ENCODE data around the gene C1orf50.

The C1orf50 gene

DNA sequence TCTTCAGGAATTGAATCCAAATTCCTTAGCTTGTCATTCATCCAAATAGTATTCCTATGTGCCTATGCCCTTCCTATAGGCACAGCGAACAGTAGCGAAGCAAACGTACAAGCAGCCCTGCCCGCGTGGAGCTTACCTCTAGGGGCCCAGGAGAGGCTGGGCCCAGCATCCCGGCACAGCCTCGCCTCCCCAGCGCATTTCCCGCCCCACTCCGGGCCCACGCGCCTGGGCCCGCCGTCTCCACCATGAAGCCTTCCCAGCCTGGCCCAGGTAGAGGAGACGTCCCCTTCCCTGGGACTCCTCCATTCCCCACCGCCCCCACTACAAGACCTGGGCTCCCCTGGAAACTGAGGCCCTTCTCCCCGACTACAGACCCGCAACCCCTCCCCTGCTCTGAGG lies 17.5 kb downstream of the C1orf50 start:
- H2AFZ ChIP-seq (ENCODE audit: low read depth, low read length): no peak overlapping the region
- H3K9me3 ChIP-seq (ENCODE audit: insufficient read depth, low read length): no peaks in the 10 kb centered on the region
- H3K4me2 ChIP-seq (ENCODE audit: low read length): no peak overlapping the region
- no peaks in the 10 kb centered on the region for H4K20me1 ChIP-seq (ENCODE audit: insufficient read depth, low read length)
- H3K36me3 ChIP-seq (replicated peaks; ENCODE audit: low read depth, low read length): peaks cover 3% of the 10 kb centered on the region
- no peak overlapping the region for H3K4me3 ChIP-seq (ENCODE audit: low read length)
- TF ChIP-seq CTCF (IDR thresholded peaks at IDR 0.05; ENCODE audit: low read depth, low read length): no peak
- no peak for TF ChIP-seq EZH2phosphoT487 (IDR thresholded peaks at IDR 0.05; ENCODE audit: low read depth)
- H3K27ac ChIP-seq (ENCODE audit: low read length): no peak overlapping the region
- no peaks in the 10 kb centered on the region for H3K27me3 ChIP-seq (ENCODE audit: low read depth, low read length)
- H3K79me2 ChIP-seq (ENCODE audit: low read length): no peaks in the 10 kb centered on the region
- no peaks in the 10 kb centered on the region for H3K4me1 ChIP-seq (ENCODE audit: low read length)
- no peak overlapping the region for H3K9ac ChIP-seq (ENCODE audit: low read length)

DNA sequence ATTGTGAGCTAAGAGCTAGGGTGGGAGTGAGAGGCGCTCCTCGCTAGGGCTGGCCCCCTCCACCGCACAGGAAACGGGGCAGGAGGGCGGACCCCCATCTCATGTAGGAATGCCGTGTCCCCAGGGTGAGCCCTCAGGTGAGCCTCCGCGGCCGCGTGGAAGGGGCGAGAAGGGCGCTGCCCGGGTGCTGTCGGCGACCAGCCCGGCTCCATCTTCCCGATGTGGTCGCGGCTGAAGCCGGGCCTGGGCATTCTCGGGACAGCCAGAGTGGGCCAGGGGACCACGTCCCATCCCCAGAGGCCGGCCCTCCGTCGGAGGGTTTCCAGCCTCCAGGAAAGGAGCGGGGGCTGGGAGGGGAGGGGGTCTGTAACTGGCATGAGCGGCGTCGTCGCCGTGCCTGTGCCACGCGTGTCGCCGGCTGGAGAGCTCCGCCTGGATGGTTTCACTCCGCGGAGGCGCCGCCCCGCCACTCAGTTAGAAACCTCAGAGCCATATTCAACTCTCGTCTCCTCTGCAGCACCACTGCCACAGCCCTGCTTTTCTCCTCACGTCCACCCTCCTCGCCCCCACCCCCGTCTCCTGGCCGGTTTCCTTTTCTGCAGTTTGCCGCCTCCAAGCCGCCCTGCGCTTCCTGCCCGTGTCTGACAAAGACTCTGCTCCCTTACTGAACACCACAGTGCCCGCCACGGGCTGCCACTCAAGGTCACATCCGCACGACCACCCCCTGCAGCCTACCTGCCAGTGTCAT lies 18.1 kb downstream of the C1orf50 start, which contains the start of gene TMEM269:
TSS of gene TMEM269 (plus strand) at position 46 of the 748 bp plus-strand sequence. CDS start 4,903 bp downstream, outside the sequence.
- H3K79me2 ChIP-seq (ENCODE audit: low read length): no peaks in the 10 kb centered on the region
- no peaks in the 10 kb centered on the region for H4K20me1 ChIP-seq (ENCODE audit: insufficient read depth, low read length)
- H3K36me3 ChIP-seq (replicated peaks; ENCODE audit: low read depth, low read length): no peaks in the 10 kb centered on the region
- no peak within 1 kb of the TSS for H3K4me3 ChIP-seq (ENCODE audit: low read length)
- no peak within 1 kb of the TSS for H3K4me2 ChIP-seq (ENCODE audit: low read length)
- TF ChIP-seq CTCF (IDR thresholded peaks at IDR 0.05; ENCODE audit: low read depth, low read length) (no peak), EZH2phosphoT487 (IDR thresholded peaks at IDR 0.05; ENCODE audit: low read depth) (no peak)
- no peaks in the 10 kb centered on the region for H3K9me3 ChIP-seq (ENCODE audit: insufficient read depth, low read length)
- H2AFZ ChIP-seq (ENCODE audit: low read depth, low read length): no peak within 1 kb of the TSS
- no peaks in the 10 kb centered on the region for H3K27me3 ChIP-seq (ENCODE audit: low read depth, low read length)
- H3K9ac ChIP-seq (ENCODE audit: low read length): no peak within 1 kb of the TSS
- H3K27ac ChIP-seq (ENCODE audit: low read length): no peak within 1 kb of the TSS
- no peaks in the 10 kb centered on the region for H3K4me1 ChIP-seq (ENCODE audit: low read length)

DNA sequence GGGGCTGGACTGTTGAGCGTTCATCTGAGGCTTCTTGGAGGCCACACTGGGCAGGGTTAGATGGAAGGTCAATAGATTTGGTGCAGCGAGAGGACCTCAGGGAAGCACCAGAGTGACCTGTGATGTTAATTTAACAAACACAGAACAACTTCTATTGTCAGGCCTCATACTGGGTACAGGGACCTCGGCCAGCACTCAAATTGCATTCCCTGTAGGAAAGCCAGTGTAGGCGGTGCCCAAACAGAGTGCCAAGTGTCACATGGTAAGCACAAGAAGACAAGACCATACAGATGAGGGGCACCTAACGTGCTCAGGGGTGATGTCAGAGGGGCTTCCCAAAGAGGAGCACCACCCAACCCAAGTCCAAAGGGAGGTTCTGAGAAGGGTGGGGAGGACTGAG lies 19.0 kb downstream of the C1orf50 start:
- Histone ChIP-seq H3K27ac (ENCODE audit: low read length) (no peak overlapping the region), H3K9me3 (ENCODE audit: insufficient read depth, low read length) (no peaks in the 10 kb centered on the region), H3K27me3 (ENCODE audit: low read depth, low read length) (no peaks in the 10 kb centered on the region), H3K9ac (ENCODE audit: low read length) (no peak overlapping the region), H3K4me3 (ENCODE audit: low read length) (no peak overlapping the region), H3K79me2 (ENCODE audit: low read length) (no peaks in the 10 kb centered on the region), H4K20me1 (ENCODE audit: insufficient read depth, low read length) (no peaks in the 10 kb centered on the region), H3K4me1 (ENCODE audit: low read length) (no peaks in the 10 kb centered on the region), H2AFZ (ENCODE audit: low read depth, low read length) (no peak overlapping the region), H3K4me2 (ENCODE audit: low read length) (no peak overlapping the region), H3K36me3 (replicated peaks; ENCODE audit: low read depth, low read length) (no peaks in the 10 kb centered on the region)
- no peak for TF ChIP-seq CTCF (IDR thresholded peaks at IDR 0.05; ENCODE audit: low read depth, low read length)
- TF ChIP-seq EZH2phosphoT487 (IDR thresholded peaks at IDR 0.05; ENCODE audit: low read depth): no peak

GRCh38 chr1:42788021-42788420 lies 21.0 kb downstream of the C1orf50 start:
- no peaks in the 10 kb centered on the region for H3K4me1 ChIP-seq (ENCODE audit: low read length)
- H3K79me2 ChIP-seq (ENCODE audit: low read length): no peaks in the 10 kb centered on the region
- no peaks in the 10 kb centered on the region for H3K36me3 ChIP-seq (replicated peaks; ENCODE audit: low read depth, low read length)
- H3K27ac ChIP-seq (ENCODE audit: low read length): no peak overlapping the region
- H4K20me1 ChIP-seq (ENCODE audit: insufficient read depth, low read length): no peaks in the 10 kb centered on the region
- no peak overlapping the region for H3K4me3 ChIP-seq (ENCODE audit: low read length)
- no peak overlapping the region for H3K4me2 ChIP-seq (ENCODE audit: low read length)
- no peaks in the 10 kb centered on the region for H3K9me3 ChIP-seq (ENCODE audit: insufficient read depth, low read length)
- no peak for TF ChIP-seq EZH2phosphoT487 (IDR thresholded peaks at IDR 0.05; ENCODE audit: low read depth)
- no peak for TF ChIP-seq CTCF (IDR thresholded peaks at IDR 0.05; ENCODE audit: low read depth, low read length)
- no peaks in the 10 kb centered on the region for H3K27me3 ChIP-seq (ENCODE audit: low read depth, low read length)
- no peak overlapping the region for H3K9ac ChIP-seq (ENCODE audit: low read length)
- H2AFZ ChIP-seq (ENCODE audit: low read depth, low read length): no peak overlapping the region

Measured in OCI-LY3 (cell line).